WI38 (cell line): Measurements from ENCODE around the gene NUDT12.

Experiments used
- H3K4me3 ChIP-seq: 2 replicates; pipeline ENCODE4 v1.5.1; 2011; ENCODE audit warnings: low read depth, mild to moderate bottlenecking, control low read depth, low read length
- CTCF ChIP-seq: IDR thresholded peaks from 2 replicates; pipeline ENCODE4 v1.5.1; 2012; ENCODE audit warnings: low read depth, mild to moderate bottlenecking, control low read depth, low read length

Gene NUDT12

GRCh38 chr5:103590221-103590620, 27.6 kb upstream of the NUDT12 start:
- no peak for TF ChIP-seq CTCF
- no peak overlapping the region for H3K4me3 ChIP-seq

GRCh38 chr5:103589776-103590175, 27.2 kb upstream of the NUDT12 start:
- no peak overlapping the region for H3K4me3 ChIP-seq
- no peak for TF ChIP-seq CTCF

- TF ChIP-seq CTCF: no peak
- no peak overlapping the region for H3K4me3 ChIP-seq
These were observed 26.8 kb upstream of the NUDT12 start for GRCh38 chr5:103589357-103589756.

- no peak overlapping the region for H3K4me3 ChIP-seq
- TF ChIP-seq CTCF: no peak
These were observed 24.7 kb upstream of the NUDT12 start for GRCh38 chr5:103587185-103587748.

GRCh38 chr5:103582364-103582763, 19.8 kb upstream of the NUDT12 start:
- TF ChIP-seq CTCF: 0 out of 2 replicates have a peak, but pooled peaks have one; percentile 19
- no peak overlapping the region for H3K4me3 ChIP-seq

- H3K4me3 ChIP-seq: no peak overlapping the region
- TF ChIP-seq CTCF: no peak
These were observed 10.8 kb upstream of the NUDT12 start for GRCh38 chr5:103573411-103573810.

GRCh38 chr5:103572454-103572853, 9.9 kb upstream of the NUDT12 start:
- no peak overlapping the region for H3K4me3 ChIP-seq
- TF ChIP-seq CTCF: no peak
